HL-60 (cell line): ENCODE results near the gene NOTUM.
A peak's percentile ranks its signal among the peaks of the same experiment; 100 is the strongest.

Experiments
- DNase-seq, 2 experiments: peaks; one replicate each; pipeline ENCODE4 v3.0.0-alpha.2; 2010 to 2020; ENCODE audit warnings: low read depth in 1 of 2, low spot score in 1 of 2
- H3K27ac ChIP-seq: fragments of 250-450 bp; sonication (Bioruptor Pico); replicated peaks from 2 replicates; pipeline ENCODE4 v1.5.1; 2020; ENCODE audit warnings: mild to moderate bottlenecking, moderate library complexity
- H3K27me3 ChIP-seq: fragments of 250-450 bp; sonication (Bioruptor Pico); 2 replicates; pipeline ENCODE4 v1.5.1; 2021; ENCODE audit warnings: mild to moderate bottlenecking, moderate library complexity; ENCODE audit not compliant: insufficient read depth, poor library complexity, severe bottlenecking
- H3K4me3 ChIP-seq: replicated peaks from 2 replicates; pipeline ENCODE4 v1.5.1; 2011; ENCODE audit warnings: mild to moderate bottlenecking, control low read depth, low read length; ENCODE audit not compliant: insufficient read depth
- CTCF ChIP-seq: IDR thresholded peaks from one replicate; pipeline ENCODE4 v1.5.1; 2011; ENCODE audit warnings: low read length, control low read depth, inconsistent platforms; ENCODE audit not compliant: insufficient read depth
- GABPA ChIP-seq: IDR thresholded peaks from 2 replicates; pipeline ENCODE4 v1.6.1; 2012; ENCODE audit warnings: low read depth
- POLR2AphosphoS5 ChIP-seq: IDR thresholded peaks from 2 replicates; pipeline ENCODE4 v1.6.1; 2012; ENCODE audit warnings: low read depth
- REST ChIP-seq: IDR thresholded peaks from 2 replicates; pipeline ENCODE4 v1.6.1; 2012; ENCODE audit warnings: low read depth; ENCODE audit not compliant: insufficient replicate concordance
- SPI1 ChIP-seq: IDR thresholded peaks from 2 replicates; pipeline ENCODE4 v1.6.1; 2012; ENCODE audit warnings: low read depth, mild to moderate bottlenecking, borderline replicate concordance

Gene NOTUM

GRCh38 chr17:81917565-81918332 lies 43.2 kb downstream of the NOTUM start, which contains the start of gene SIRT7:
TSS of gene SIRT7 (minus strand) at chr17:81918176. CDS start at chr17:81918131, 45 bp downstream.
- DNase-seq, result peak; percentile 72 to 80
- TF ChIP-seq GABPA (no peak), POLR2AphosphoS5 (peak; percentile 60; the same call in 1 of the 2 replicates), REST (peak; percentile 40)
- peak within 1 kb of the TSS; percentile 53 for H3K4me3 ChIP-seq
- no peaks in the 10 kb centered on the region for H3K27me3 ChIP-seq
- H3K27ac ChIP-seq, result peak within 1 kb of the TSS; percentile 92

- H3K27me3 ChIP-seq, result no peaks in the 10 kb centered on the region
- TF ChIP-seq REST, result no peak
- no peak for TF ChIP-seq GABPA
- TF ChIP-seq POLR2AphosphoS5, result no peak
- no peak for TF ChIP-seq SPI1
- TF ChIP-seq CTCF, result no peak
- peak overlapping the region; percentile 53 for H3K4me3 ChIP-seq
- no peak for DNase-seq
- H3K27ac ChIP-seq, result peak overlapping the region; percentile 51
Observed at GRCh38 chr17:81916234-81917001, 44.6 kb downstream of the NOTUM start.

- H3K27me3 ChIP-seq, result no peaks in the 10 kb centered on the region
- no peak overlapping the region; the same call in 1 of the 2 replicates for H3K27ac ChIP-seq
- no peak for DNase-seq
- H3K4me3 ChIP-seq, result no peak overlapping the region
- TF ChIP-seq POLR2AphosphoS5, result no peak
- TF ChIP-seq CTCF, result no peak
- no peak for TF ChIP-seq GABPA
- TF ChIP-seq REST, result no peak
- no peak for TF ChIP-seq SPI1
Observed at GRCh38 chr17:81915331-81915730, 45.7 kb downstream of the NOTUM start.
